Measurements from ENCODE around the gene KRT9. TPM values are rescaled to one million over a fixed set of nuclear protein-coding genes. Genes with fewer than 3 reads are reported as not detected.

Gene KRT9
- polyA plus RNA-seq, 2 of the 4 experiments (the other 2 are of a cell fraction), result not detected

DNA sequence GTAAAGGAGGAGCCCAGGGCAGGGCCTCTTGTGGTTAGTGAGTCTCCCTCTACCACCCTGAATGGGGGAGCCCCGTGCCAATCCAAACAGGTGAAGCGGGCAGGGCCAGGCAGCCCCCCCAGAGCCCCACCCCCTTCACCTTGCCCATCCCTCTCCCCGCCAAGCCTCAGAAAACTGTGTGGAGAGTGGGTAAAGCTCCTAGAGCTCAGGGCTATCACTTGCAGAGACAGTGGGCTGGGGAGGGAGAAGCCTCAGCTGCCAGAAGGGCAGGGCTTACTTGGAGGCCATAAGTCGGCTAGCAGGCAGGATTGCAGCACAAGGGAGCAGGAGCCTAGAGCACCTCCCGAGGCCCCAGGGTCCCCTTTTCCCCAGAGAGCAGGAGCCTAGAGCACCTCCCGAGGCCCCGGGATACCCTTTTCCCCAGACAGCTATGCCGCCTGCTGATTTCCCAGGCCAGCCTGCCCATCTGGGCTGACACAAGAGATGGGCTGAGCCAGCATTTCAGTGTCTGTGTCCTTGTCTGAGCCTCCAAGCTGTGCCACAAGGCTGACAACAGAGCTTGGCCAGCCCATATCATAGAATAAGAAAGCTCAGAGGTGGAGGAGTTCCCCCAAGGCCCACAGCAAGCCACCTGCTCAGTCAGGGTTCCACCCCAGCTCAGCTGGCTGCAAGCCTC, 21.6 kb upstream of the KRT9 start (continued):
- TF ChIP-seq FOXS1 (CRISPR knock-in tag; IDR thresholded peaks at IDR 0.05) (no peak), EHMT2 (IDR thresholded peaks at IDR 0.05; ENCODE audit: low read depth) (no peak), MAFK (IDR thresholded peaks at IDR 0.05; ENCODE audit: partially characterized antibody) (no peak), TFCP2L1 (CRISPR knock-in tag; IDR thresholded peaks at IDR 0.05) (no peak)

DNA sequence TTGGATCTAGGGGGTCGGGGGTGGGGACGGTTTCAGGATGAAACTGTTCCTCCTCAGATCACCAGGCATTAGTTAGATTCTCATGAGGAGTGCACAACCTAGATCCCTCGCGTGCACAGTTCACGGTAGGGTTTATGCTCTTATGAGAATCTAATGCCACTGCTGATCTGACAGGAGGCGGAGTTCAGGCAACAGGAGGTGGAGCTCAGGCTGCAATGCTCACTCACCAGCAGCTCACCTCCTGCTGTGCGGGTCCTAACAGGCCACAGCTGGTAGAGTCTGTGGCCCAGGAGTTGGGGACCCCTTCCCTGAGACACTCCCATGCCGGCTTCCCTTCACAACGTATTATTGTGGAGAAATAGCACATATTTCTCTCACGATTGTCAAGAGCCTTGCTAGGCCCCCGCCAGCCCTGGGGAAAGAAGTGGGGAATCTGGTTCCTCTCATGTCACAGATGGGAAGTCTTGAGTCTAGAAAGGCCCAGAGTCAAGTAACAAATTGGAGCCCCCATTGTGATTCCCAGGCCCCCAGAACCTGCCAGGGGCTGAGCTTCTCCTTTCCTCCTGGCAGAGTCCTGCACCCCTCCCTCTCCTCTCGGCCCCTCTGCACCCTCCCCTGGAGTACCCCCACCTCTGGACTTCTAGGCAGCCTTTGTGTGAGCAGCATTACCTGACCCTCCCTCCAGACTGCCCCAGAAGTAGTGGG, 20.9 kb upstream of the KRT9 start:
- no peak overlapping the region for H3K4me2 ChIP-seq
- ChIA-PET CTCF (interaction anchor here (1.3 to 2.9 kb wide), 9 partner anchors 10 to 75 kb away, joined by 3 to 15 read pairs (median 9); no protein-coding TSS in a partner anchor), POLR2A (no interaction called here)
- H3K9me3 ChIP-seq, result no peaks in the 10 kb centered on the region
- no peak for TF ChIP-seq NFE2L2 (conservative IDR thresholded peaks at IDR 0.05; ENCODE audit: low read length)
- TF ChIP-seq POLR2AphosphoS2 (conservative IDR thresholded peaks at IDR 0.05; ENCODE audit: low read length), result no peak
- TF ChIP-seq ZNF302 (CRISPR knock-in tag; IDR thresholded peaks at IDR 0.05), result no peak
- TF ChIP-seq, protein P1, sequence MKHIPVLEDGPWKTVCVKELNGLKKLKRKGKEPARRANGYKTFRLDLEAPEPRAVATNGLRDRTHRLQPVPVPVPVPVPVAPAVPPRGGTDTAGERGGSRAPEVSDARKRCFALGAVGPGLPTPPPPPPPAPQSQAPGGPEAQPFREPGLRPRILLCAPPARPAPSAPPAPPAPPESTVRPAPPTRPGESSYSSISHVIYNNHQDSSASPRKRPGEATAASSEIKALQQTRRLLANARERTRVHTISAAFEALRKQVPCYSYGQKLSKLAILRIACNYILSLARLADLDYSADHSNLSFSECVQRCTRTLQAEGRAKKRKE (CRISPR knock-in tag; IDR thresholded peaks at IDR 0.05; ENCODE audit: low read depth), result no peak
- no peak for TF ChIP-seq RARB (CRISPR knock-in tag; IDR thresholded peaks at IDR 0.05)
- TF ChIP-seq, protein P2, sequence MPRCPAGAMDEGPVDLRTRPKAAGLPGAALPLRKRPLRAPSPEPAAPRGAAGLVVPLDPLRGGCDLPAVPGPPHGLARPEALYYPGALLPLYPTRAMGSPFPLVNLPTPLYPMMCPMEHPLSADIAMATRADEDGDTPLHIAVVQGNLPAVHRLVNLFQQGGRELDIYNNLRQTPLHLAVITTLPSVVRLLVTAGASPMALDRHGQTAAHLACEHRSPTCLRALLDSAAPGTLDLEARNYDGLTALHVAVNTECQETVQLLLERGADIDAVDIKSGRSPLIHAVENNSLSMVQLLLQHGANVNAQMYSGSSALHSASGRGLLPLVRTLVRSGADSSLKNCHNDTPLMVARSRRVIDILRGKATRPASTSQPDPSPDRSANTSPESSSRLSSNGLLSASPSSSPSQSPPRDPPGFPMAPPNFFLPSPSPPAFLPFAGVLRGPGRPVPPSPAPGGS (IDR thresholded peaks at IDR 0.05), result no peak
- TF ChIP-seq FOSL2 (IDR thresholded peaks at IDR 0.05), result no peak
- no peak for TF ChIP-seq FOSL2 (CRISPR knock-in tag; IDR thresholded peaks at IDR 0.05)
- no peak for TF ChIP-seq JUNB (IDR thresholded peaks at IDR 0.05)
- no peak for TF ChIP-seq KDM5A (IDR thresholded peaks at IDR 0.05)
- TF ChIP-seq CBX8 (IDR thresholded peaks at IDR 0.05), result no peak
- TF ChIP-seq MAZ (IDR thresholded peaks at IDR 0.05; ENCODE audit: borderline replicate concordance, low read depth, low read length), result no peak
- no peak for TF ChIP-seq ZSCAN20 (CRISPR knock-in tag; IDR thresholded peaks at IDR 0.05)
- TF ChIP-seq ZFP36 (IDR thresholded peaks at IDR 0.05; ENCODE audit: borderline replicate concordance, partially characterized antibody), result no peak
- TF ChIP-seq RAD21 (conservative IDR thresholded peaks at IDR 0.05 in 1 of 2, IDR thresholded peaks at IDR 0.05 in 1 of 2), result no peak
- no peak for TF ChIP-seq HEYL (CRISPR knock-in tag; IDR thresholded peaks at IDR 0.05)
- no peak for TF ChIP-seq HOXB5 (CRISPR knock-in tag; IDR thresholded peaks at IDR 0.05)
- TF ChIP-seq CBX2 (IDR thresholded peaks at IDR 0.05; ENCODE audit: borderline replicate concordance, low read depth), result no peak
- TF ChIP-seq PHF8 (IDR thresholded peaks at IDR 0.05; ENCODE audit: borderline replicate concordance, low read depth), result no peak
- H3K27ac ChIP-seq, result no peak overlapping the region
- H3K4me3 ChIP-seq, result no peak overlapping the region
- DNase-seq (ENCODE audit: low read depth in 1 of 2, low spot score in 1 of 2), result no peak
- no peak for ATAC-seq
- no peak for FAIRE-seq
- WGBS (ENCODE audit: missing lambda C conversion rate), result 64% methylated on average over 12 of the region's 12 CpGs
- H3K4me1 ChIP-seq, result no peaks in the 10 kb centered on the region

DNA sequence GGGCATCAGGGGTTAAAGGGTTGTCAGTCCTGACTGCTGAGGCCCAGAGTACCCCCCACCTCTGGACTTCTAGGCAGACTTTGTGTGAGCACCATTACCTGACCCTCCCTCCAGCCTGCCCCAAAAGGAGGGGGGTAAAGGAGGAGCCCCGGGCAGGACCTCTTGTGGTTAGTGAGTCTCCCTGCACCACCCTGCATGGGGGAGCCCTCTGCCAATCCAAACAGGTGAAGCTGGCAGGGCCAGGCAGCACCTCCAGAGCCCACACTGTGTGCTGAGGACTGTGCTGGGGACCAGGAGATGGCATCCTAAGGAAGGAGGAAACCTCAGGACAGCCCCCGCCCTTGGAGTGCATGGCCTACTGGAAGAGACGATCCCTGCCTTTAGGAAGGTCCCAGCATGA, 17.4 kb upstream of the KRT9 start:
- no peak overlapping the region for H3K4me3 ChIP-seq
- H3K4me1 ChIP-seq, result no peaks in the 10 kb centered on the region
- no peak; a peak in 2 of 6 replicates for ATAC-seq
- 46% methylated on average over 3 of the region's 3 CpGs for WGBS (ENCODE audit: missing lambda C conversion rate)
- H3K27ac ChIP-seq, result no peak overlapping the region
- ChIA-PET POLR2A (no interaction called here), CTCF (interaction anchor here (1.0 to 2.1 kb wide), 5 partner anchors 10 to 786 kb away, joined by 3 to 6 read pairs (median 5); no protein-coding TSS in a partner anchor)
- TF ChIP-seq TP53 (CRISPR knock-in tag; IDR thresholded peaks at IDR 0.05) (no peak), SMC3 (IDR thresholded peaks at IDR 0.05) (no peak)
- TF ChIP-seq, protein P3, sequence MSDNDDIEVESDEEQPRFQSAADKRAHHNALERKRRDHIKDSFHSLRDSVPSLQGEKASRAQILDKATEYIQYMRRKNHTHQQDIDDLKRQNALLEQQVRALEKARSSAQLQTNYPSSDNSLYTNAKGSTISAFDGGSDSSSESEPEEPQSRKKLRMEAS (IDR thresholded peaks at IDR 0.05), result no peak
- no peak for DNase-seq (ENCODE audit: low read depth in 1 of 2, low spot score in 1 of 2)
- no peak for FAIRE-seq
- no peak overlapping the region for H3K4me2 ChIP-seq
- H3K9me3 ChIP-seq, result no peaks in the 10 kb centered on the region

All from A549 (cell line).